SU-DHL-6 (cell line): ENCODE data around the gene WWTR1.

Source experiments
- H2AFZ ChIP-seq: fragments of 200-600 bp; sonication (generic); 2 replicates; pipeline ENCODE4 v1.6.1; 2014; ENCODE audit warnings: low read depth, mild to moderate bottlenecking, moderate library complexity, mixed read lengths, antibody characterized with exemption, low read length; ENCODE audit not compliant: severe bottlenecking
- H3F3A ChIP-seq: fragments of 200-600 bp; shearing (Covaris generic); 2 replicates; pipeline ENCODE4 v1.6.0; 2016; ENCODE audit warnings: antibody characterized with exemption, mild to moderate bottlenecking; ENCODE audit not compliant: insufficient read depth
- H3K27ac ChIP-seq: fragments of 200-600 bp; sonication (generic); 2 replicates; pipeline ENCODE4 v1.5.1; 2016; ENCODE audit warnings: low read depth, mild to moderate bottlenecking, low read length, moderate library complexity, mixed read lengths
- H3K27me3 ChIP-seq: fragments of 200-600 bp; sonication (generic), shearing (Covaris generic); 2 replicates; pipeline ENCODE4 v1.6.0; 2014; ENCODE audit warnings: mild to moderate bottlenecking, low read length
- H3K36me3 ChIP-seq: fragments of 200-600 bp; sonication (generic); 2 replicates; pipeline ENCODE4 v1.6.1; 2014; ENCODE audit warnings: mild to moderate bottlenecking, low read length, mixed read lengths
- H3K4me2 ChIP-seq: fragments of 300-600, 200-600 bp; shearing (Covaris generic), sonication (generic); 2 replicates; pipeline ENCODE4 v1.6.0; 2014; ENCODE audit warnings: low read length, low read depth, mild to moderate bottlenecking; ENCODE audit not compliant: poor library complexity, severe bottlenecking
- H3K4me3 ChIP-seq: fragments of 200-600 bp; sonication (generic); 2 replicates; pipeline ENCODE4 v1.5.1; 2014; ENCODE audit warnings: antibody characterized with exemption, low read length, mild to moderate bottlenecking, mixed read lengths; ENCODE audit not compliant: insufficient read depth, poor library complexity, severe bottlenecking
- H3K79me2 ChIP-seq: fragments of 200-600 bp; sonication (generic); 2 replicates; pipeline ENCODE4 v1.6.1; 2014; ENCODE audit warnings: mild to moderate bottlenecking, low read length, moderate library complexity; ENCODE audit not compliant: insufficient read depth
- H3K9ac ChIP-seq: fragments of 200-600 bp; sonication (generic); 2 replicates; pipeline ENCODE4 v1.7.0; 2014; ENCODE audit warnings: mild to moderate bottlenecking, low read length
- H3K9me2 ChIP-seq: fragments of 200-600 bp; sonication (generic); replicated peaks from 2 replicates; pipeline ENCODE4 v1.6.1; 2014; ENCODE audit warnings: low read length; ENCODE audit not compliant: insufficient read depth
- H3K9me3 ChIP-seq: fragments of 200-600 bp; sonication (generic); 2 replicates; pipeline ENCODE4 v1.6.1; 2014; ENCODE audit warnings: low read length, mixed read lengths; ENCODE audit not compliant: insufficient read depth
- H4K20me1 ChIP-seq: fragments of 200-600 bp; sonication (generic); 2 replicates; pipeline ENCODE4 v1.6.1; 2014; ENCODE audit warnings: low read depth, mild to moderate bottlenecking, antibody characterized with exemption, low read length, moderate library complexity, mixed read lengths
- EZH2phosphoT487 ChIP-seq: fragments of 200-600 bp; sonication (generic), shearing (Covaris generic); conservative IDR thresholded peaks from 2 replicates; pipeline ENCODE4 v1.6.1; 2018; ENCODE audit warnings: mild to moderate bottlenecking, antibody characterized with exemption, low read length, moderate library complexity, mixed read lengths
- TF ChIP-seq, protein P1 (sequence below): fragments of 200-600 bp; sonication (generic); IDR thresholded peaks from one replicate; pipeline ENCODE4 v1.5.1; 2017; ENCODE audit warnings: antibody characterized with exemption, mild to moderate bottlenecking, low read length, moderate library complexity; ENCODE audit not compliant: insufficient read depth, poor library complexity, severe bottlenecking

WWTR1 gene

GRCh38 chr3:149660462-149660861 is 2.6 kb upstream of the WWTR1 start:
- H3F3A ChIP-seq, result no peaks in the 10 kb centered on the region
- no peak overlapping the region for H3K4me3 ChIP-seq
- H4K20me1 ChIP-seq, result no peaks in the 10 kb centered on the region
- H3K27me3 ChIP-seq, result no peaks in the 10 kb centered on the region
- H3K36me3 ChIP-seq, result no peaks in the 10 kb centered on the region
- no peaks in the 10 kb centered on the region for H3K9me3 ChIP-seq
- no peak overlapping the region for H3K9ac ChIP-seq
- no peaks in the 10 kb centered on the region for H3K79me2 ChIP-seq
- TF ChIP-seq EZH2phosphoT487, result no peak
- TF ChIP-seq, protein P1, sequence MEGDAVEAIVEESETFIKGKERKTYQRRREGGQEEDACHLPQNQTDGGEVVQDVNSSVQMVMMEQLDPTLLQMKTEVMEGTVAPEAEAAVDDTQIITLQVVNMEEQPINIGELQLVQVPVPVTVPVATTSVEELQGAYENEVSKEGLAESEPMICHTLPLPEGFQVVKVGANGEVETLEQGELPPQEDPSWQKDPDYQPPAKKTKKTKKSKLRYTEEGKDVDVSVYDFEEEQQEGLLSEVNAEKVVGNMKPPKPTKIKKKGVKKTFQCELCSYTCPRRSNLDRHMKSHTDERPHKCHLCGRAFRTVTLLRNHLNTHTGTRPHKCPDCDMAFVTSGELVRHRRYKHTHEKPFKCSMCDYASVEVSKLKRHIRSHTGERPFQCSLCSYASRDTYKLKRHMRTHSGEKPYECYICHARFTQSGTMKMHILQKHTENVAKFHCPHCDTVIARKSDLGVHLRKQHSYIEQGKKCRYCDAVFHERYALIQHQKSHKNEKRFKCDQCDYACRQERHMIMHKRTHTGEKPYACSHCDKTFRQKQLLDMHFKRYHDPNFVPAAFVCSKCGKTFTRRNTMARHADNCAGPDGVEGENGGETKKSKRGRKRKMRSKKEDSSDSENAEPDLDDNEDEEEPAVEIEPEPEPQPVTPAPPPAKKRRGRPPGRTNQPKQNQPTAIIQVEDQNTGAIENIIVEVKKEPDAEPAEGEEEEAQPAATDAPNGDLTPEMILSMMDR, result no peak
- no peaks in the 10 kb centered on the region for H3K9me2 ChIP-seq
- H3K4me2 ChIP-seq, result no peak overlapping the region
- no peak overlapping the region for H2AFZ ChIP-seq
- no peak overlapping the region for H3K27ac ChIP-seq

DNA sequence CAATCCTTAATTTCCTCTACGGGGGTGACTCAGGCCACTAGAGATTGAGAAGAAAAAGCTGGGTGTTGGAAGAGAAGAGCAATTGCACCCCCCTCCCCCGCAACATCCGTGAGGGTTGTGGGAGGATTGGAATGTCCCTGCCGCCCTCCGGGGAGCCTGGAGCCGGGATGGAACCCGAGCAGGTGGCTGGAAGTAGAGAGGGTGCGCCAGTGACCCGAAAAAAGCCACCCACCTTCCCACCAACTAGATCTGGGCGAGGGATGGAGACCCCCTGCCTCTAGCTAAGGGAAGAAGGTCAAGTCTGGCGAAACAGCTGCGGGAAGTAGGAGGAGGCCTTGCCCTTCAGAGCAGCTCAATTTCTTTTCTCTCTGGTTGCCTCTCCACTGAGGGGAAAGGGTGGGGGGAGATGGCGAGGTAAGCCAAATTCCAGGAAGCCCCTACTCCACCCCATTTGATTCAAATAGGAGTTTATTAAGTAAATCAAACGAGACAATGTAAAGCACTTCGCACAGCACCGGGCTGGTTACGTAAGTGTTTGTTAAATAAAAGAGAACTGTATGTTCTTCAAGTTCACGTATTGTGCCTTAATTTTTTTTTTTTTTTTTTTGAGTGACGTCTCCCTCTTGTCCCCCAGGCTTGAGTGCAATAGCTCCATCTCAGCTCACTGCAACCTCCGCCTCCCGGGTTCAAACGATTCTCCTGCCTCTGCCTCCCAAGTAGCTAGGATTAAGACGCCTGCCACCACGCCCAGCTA is 1.1 kb upstream of the WWTR1 start:
- no peaks in the 10 kb centered on the region for H4K20me1 ChIP-seq
- no peaks in the 10 kb centered on the region for H3K27me3 ChIP-seq
- no peak overlapping the region for H3K9ac ChIP-seq
- TF ChIP-seq, protein P1, result no peak
- no peak for TF ChIP-seq EZH2phosphoT487
- H3K9me2 ChIP-seq, result no peaks in the 10 kb centered on the region
- H3K4me2 ChIP-seq, result no peak overlapping the region
- no peak overlapping the region for H3K4me3 ChIP-seq
- H3K9me3 ChIP-seq, result no peaks in the 10 kb centered on the region
- no peak overlapping the region for H3K27ac ChIP-seq
- no peaks in the 10 kb centered on the region for H3F3A ChIP-seq
- no peaks in the 10 kb centered on the region for H3K79me2 ChIP-seq
- no peak overlapping the region for H2AFZ ChIP-seq
- H3K36me3 ChIP-seq, result no peaks in the 10 kb centered on the region

DNA sequence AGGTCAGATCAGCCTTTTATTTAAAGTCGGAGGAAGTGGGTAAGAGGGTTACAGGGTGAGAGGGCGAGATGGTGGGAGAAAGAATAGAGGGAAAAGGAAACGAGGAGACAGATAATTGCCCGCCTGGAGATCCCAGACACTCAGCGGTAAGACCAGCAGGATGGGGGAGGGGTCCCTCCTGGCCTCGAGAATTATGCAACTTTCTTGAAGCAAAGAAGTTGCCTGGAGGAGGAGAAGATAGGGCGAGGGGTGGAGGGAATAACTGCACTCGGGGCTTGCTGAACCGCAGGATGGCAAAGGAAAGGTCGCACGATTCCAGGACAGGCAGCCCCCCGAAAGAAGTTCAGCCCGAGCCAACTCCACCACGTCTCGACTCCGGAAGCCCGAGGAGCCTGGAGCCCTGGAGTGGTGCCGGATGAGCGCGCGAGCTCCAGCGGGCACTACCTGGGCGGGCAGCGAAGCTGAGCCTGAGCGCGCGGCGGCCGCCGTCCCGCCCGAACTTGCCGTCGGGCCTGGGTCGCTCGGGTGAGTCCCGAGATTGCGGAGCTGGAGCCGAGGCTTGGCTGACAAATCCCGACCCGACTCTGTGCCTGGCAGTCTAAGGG is 402 bp downstream of the WWTR1 start:
- no peaks in the 10 kb centered on the region for H4K20me1 ChIP-seq
- no peaks in the 10 kb centered on the region for H3K79me2 ChIP-seq
- H3K27me3 ChIP-seq, result no peaks in the 10 kb centered on the region
- no peaks in the 10 kb centered on the region for H3K9me2 ChIP-seq
- no peaks in the 10 kb centered on the region for H3K36me3 ChIP-seq
- H3K9me3 ChIP-seq, result no peaks in the 10 kb centered on the region
- no peak overlapping the region for H3K9ac ChIP-seq
- no peak overlapping the region for H3K27ac ChIP-seq
- no peaks in the 10 kb centered on the region for H3F3A ChIP-seq
- no peak overlapping the region for H2AFZ ChIP-seq
- no peak overlapping the region for H3K4me3 ChIP-seq
- no peak overlapping the region for H3K4me2 ChIP-seq
- no peak for TF ChIP-seq EZH2phosphoT487
- TF ChIP-seq, protein P1, result no peak
